GM23248 (cell line): Measurements from ENCODE around the gene GAREM1.

ENCODE experiments used
- EZH2 ChIP-seq: fragments of 200-600 bp; sonication (generic); IDR thresholded peaks from 2 replicates; pipeline ENCODE4 v1.6.1; 2018; ENCODE audit warnings: antibody characterized with exemption, mild to moderate bottlenecking; ENCODE audit not compliant: insufficient read depth, poor library complexity, severe bottlenecking
- EZH2phosphoT487 ChIP-seq: fragments of 200-600 bp; sonication (generic); IDR thresholded peaks from 2 replicates; pipeline ENCODE4 v1.6.1; 2018; ENCODE audit warnings: antibody characterized with exemption, moderate library complexity, mild to moderate bottlenecking, low read depth; ENCODE audit not compliant: insufficient read depth

DNA sequence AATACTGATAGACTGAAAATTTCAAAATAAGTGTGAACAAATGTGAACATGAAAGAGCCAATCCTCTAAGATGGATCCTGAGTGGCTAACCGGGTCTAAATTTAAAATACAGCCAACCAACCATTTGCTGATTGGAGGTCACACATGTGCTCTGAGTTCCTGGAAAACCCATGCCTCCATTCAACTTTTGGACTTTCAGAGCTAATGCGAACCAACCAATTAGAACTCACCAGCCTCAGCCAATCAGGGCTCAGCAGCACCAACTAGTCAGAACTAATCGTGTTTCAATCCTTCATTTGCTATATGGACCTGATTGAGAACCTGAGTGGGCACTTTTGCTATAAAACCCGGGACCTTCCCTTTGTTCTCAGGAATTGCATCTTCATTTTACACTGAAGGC is 169.3 kb downstream of the GAREM1 start:
- no peak for TF ChIP-seq EZH2
- TF ChIP-seq EZH2phosphoT487: no peak
